PFSK-1 (cell line): ENCODE data around the gene ABHD15.

Experiments used
- POLR2AphosphoS5 ChIP-seq: IDR thresholded peaks from 2 replicates; pipeline ENCODE4 v1.6.1; 2012; ENCODE audit warnings: low read depth, mild to moderate bottlenecking, control low read depth, low read length, moderate library complexity
- SIN3A ChIP-seq: IDR thresholded peaks from 2 replicates; pipeline ENCODE4 v1.6.1; 2012; ENCODE audit warnings: mild to moderate bottlenecking, low read length, moderate library complexity, borderline replicate concordance; ENCODE audit not compliant: insufficient read depth
- TAF1 ChIP-seq: IDR thresholded peaks from 2 replicates; pipeline ENCODE4 v1.6.1; 2012; ENCODE audit warnings: low read length, control low read depth, borderline replicate concordance; ENCODE audit not compliant: insufficient read depth

GRCh38 chr17:29572691-29573557, 6.1 kb upstream of the ABHD15 start:
- TF ChIP-seq SIN3A (no peak), TAF1 (no peak), POLR2AphosphoS5 (no peak)
